ENCODE measurements around the gene ARHGEF38.

The ARHGEF38 gene

GRCh38 chr4:105596684-105597083 is 44.3 kb downstream of the ARHGEF38 start:
- TF ChIP-seq, protein P1, sequence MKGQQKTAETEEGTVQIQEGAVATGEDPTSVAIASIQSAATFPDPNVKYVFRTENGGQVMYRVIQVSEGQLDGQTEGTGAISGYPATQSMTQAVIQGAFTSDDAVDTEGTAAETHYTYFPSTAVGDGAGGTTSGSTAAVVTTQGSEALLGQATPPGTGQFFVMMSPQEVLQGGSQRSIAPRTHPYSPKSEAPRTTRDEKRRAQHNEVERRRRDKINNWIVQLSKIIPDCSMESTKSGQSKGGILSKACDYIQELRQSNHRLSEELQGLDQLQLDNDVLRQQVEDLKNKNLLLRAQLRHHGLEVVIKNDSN (IDR thresholded peaks at IDR 0.05): no peak
- no peak for TF ChIP-seq ZBTB7A (IDR thresholded peaks at IDR 0.05; ENCODE audit: low read depth)
- no peak for TF ChIP-seq EP300 (IDR thresholded peaks at IDR 0.05; ENCODE audit: borderline replicate concordance)
- no peak for TF ChIP-seq TAF1 (IDR thresholded peaks at IDR 0.05; ENCODE audit: low read depth)
- no peak for TF ChIP-seq CREB1 (IDR thresholded peaks at IDR 0.05; ENCODE audit: low read depth)

GRCh38 chr4:105598052-105598451 is 45.6 kb downstream of the ARHGEF38 start:
- TF ChIP-seq, protein P1 (IDR thresholded peaks at IDR 0.05): no peak
- TF ChIP-seq, protein P2, sequence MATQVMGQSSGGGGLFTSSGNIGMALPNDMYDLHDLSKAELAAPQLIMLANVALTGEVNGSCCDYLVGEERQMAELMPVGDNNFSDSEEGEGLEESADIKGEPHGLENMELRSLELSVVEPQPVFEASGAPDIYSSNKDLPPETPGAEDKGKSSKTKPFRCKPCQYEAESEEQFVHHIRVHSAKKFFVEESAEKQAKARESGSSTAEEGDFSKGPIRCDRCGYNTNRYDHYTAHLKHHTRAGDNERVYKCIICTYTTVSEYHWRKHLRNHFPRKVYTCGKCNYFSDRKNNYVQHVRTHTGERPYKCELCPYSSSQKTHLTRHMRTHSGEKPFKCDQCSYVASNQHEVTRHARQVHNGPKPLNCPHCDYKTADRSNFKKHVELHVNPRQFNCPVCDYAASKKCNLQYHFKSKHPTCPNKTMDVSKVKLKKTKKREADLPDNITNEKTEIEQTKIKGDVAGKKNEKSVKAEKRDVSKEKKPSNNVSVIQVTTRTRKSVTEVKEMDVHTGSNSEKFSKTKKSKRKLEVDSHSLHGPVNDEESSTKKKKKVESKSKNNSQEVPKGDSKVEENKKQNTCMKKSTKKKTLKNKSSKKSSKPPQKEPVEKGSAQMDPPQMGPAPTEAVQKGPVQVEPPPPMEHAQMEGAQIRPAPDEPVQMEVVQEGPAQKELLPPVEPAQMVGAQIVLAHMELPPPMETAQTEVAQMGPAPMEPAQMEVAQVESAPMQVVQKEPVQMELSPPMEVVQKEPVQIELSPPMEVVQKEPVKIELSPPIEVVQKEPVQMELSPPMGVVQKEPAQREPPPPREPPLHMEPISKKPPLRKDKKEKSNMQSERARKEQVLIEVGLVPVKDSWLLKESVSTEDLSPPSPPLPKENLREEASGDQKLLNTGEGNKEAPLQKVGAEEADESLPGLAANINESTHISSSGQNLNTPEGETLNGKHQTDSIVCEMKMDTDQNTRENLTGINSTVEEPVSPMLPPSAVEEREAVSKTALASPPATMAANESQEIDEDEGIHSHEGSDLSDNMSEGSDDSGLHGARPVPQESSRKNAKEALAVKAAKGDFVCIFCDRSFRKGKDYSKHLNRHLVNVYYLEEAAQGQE (IDR thresholded peaks at IDR 0.05; ENCODE audit: low read depth): no peak
- TF ChIP-seq TCF12 (IDR thresholded peaks at IDR 0.05; ENCODE audit: low read depth) (no peak), YY1 (IDR thresholded peaks at IDR 0.05; ENCODE audit: low read depth) (no peak), TEAD4 (IDR thresholded peaks at IDR 0.05) (no peak), EP300 (IDR thresholded peaks at IDR 0.05; ENCODE audit: borderline replicate concordance) (no peak), CREB1 (IDR thresholded peaks at IDR 0.05; ENCODE audit: low read depth) (no peak), MAX (IDR thresholded peaks at IDR 0.05) (no peak), NFIC (IDR thresholded peaks at IDR 0.05) (no peak), CEBPB (IDR thresholded peaks at IDR 0.05) (no peak), EGR1 (IDR thresholded peaks at IDR 0.05) (no peak), FOXM1 (IDR thresholded peaks at IDR 0.05; ENCODE audit: borderline replicate concordance, low read depth) (no peak), ZBTB7A (IDR thresholded peaks at IDR 0.05; ENCODE audit: low read depth) (no peak), TAF1 (IDR thresholded peaks at IDR 0.05; ENCODE audit: low read depth) (no peak), RAD21 (IDR thresholded peaks at IDR 0.05; ENCODE audit: low read depth) (no peak)

DNA sequence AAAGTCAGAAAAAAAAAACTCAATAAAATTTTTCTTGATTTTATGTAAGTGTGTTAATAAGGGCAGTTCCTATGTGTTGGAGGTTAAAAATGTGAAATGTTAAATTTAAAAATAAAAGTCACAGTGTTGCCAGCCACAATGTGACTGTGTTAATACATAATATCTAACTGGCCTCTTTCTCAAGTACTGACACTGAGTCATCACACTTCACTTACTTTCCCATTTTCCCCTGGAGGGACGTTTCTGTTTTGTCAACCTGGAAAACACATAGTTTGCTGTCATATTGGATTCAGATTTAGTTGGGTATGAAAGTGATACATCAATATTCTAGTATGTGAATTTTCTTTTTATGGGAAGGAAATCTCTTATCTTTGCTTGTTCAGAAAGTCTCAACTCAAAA is 46.4 kb downstream of the ARHGEF38 start:
- TF ChIP-seq MAX (IDR thresholded peaks at IDR 0.05) (no peak), NFIC (IDR thresholded peaks at IDR 0.05) (no peak), YY1 (IDR thresholded peaks at IDR 0.05; ENCODE audit: low read depth) (no peak), EP300 (IDR thresholded peaks at IDR 0.05; ENCODE audit: borderline replicate concordance) (no peak), ZBTB7A (IDR thresholded peaks at IDR 0.05; ENCODE audit: low read depth) (no peak), TEAD4 (IDR thresholded peaks at IDR 0.05) (no peak), TAF1 (IDR thresholded peaks at IDR 0.05; ENCODE audit: low read depth) (no peak), FOXM1 (IDR thresholded peaks at IDR 0.05; ENCODE audit: borderline replicate concordance, low read depth) (no peak), EGR1 (IDR thresholded peaks at IDR 0.05) (no peak), CEBPB (IDR thresholded peaks at IDR 0.05) (no peak), RAD21 (IDR thresholded peaks at IDR 0.05; ENCODE audit: low read depth) (no peak), CREB1 (IDR thresholded peaks at IDR 0.05; ENCODE audit: low read depth) (no peak), TCF12 (IDR thresholded peaks at IDR 0.05; ENCODE audit: low read depth) (no peak)
- TF ChIP-seq, protein P2 (IDR thresholded peaks at IDR 0.05; ENCODE audit: low read depth): no peak
- TF ChIP-seq, protein P1 (IDR thresholded peaks at IDR 0.05): no peak

DNA sequence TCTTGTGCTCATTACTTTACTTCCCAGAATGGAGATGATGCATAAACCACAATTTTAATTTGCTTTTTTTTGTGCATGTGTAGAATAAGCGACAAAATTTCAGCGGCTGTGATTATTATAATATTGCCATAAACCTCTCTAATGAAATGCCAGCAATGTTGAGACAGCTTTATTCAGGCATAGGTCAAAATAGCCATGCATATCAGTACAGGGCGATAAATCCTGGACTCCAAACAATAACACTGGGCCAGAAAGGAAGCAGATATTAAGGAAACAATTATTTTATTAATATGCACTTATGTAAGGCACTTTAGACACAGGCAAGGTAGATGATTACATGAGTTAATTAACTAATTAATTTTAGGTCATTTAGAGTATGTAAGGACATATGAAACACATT is 47.1 kb downstream of the ARHGEF38 start:
- TF ChIP-seq TEAD4 (IDR thresholded peaks at IDR 0.05): no peak
- no peak for TF ChIP-seq YY1 (IDR thresholded peaks at IDR 0.05; ENCODE audit: low read depth)
- no peak for TF ChIP-seq MAX (IDR thresholded peaks at IDR 0.05)

- TF ChIP-seq RAD21 (IDR thresholded peaks at IDR 0.05; ENCODE audit: low read depth) (no peak), NFIC (IDR thresholded peaks at IDR 0.05) (no peak), TAF1 (IDR thresholded peaks at IDR 0.05; ENCODE audit: low read depth) (no peak), TCF12 (IDR thresholded peaks at IDR 0.05; ENCODE audit: low read depth) (no peak), YY1 (IDR thresholded peaks at IDR 0.05; ENCODE audit: low read depth) (no peak), EGR1 (IDR thresholded peaks at IDR 0.05) (no peak), EP300 (IDR thresholded peaks at IDR 0.05; ENCODE audit: borderline replicate concordance) (no peak), TEAD4 (IDR thresholded peaks at IDR 0.05) (no peak), CREB1 (IDR thresholded peaks at IDR 0.05; ENCODE audit: low read depth) (no peak), CEBPB (IDR thresholded peaks at IDR 0.05) (no peak)
- TF ChIP-seq, protein P2 (IDR thresholded peaks at IDR 0.05; ENCODE audit: low read depth): no peak
Measured at GRCh38 chr4:105599932-105600655, 47.7 kb downstream of the ARHGEF38 start.
